Head of caudate nucleus (tissue), 42 donors: ENCODE measurements around the gene SORBS1.

ENCODE experiments used
- DNase-seq, 42 donors: peaks; one replicate each; pipeline versions ENCODE4 v3.0.0 to v3.0.0-alpha.2; 2020 to 2021; ENCODE audit warnings: mixed read lengths in 7 of 42
- intact Hi-C: fragments of 100-400 bp; cut with DNase I; formaldehyde crosslinking; loops from one replicate; pipeline ENCODE4 v1.15.0; 2022

Gene SORBS1

GRCh38 chr10:95525033-95525418 lies 36.1 kb downstream of the SORBS1 start:
- intact Hi-C loops = no loop called here
- DNase-seq = no peak

DNA sequence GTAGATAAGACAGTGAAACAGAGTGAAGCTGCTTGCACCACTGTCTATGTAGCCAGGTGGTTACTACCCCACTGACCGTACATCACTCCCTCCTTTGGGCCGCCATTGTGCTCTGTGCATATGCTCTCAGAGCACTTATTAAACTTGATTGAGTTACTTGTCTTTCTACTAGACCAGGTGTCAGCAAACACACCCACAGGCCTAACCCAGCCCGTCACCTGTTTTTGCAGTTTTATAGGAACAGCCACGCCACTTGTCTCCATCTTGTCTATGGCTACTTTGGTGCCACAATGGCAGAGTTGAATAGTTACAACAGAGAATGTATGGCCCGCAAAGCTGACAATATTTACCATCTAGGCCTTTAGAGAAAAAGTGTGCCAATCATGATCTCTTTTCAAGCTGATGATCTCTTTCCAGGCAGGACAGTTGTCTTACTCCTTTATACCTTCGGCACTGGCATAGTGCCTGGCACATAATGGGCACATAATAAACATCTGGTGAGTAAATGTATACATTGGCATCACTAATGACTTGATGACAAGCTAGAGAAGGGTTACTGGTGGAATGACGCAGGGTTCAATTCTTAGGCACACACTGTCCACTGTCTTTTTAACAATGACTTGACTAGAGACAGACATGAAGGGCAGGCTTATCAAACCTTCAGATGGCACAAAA lies 36.7 kb downstream of the SORBS1 start:
- DNase-seq = no peak
- intact Hi-C loops = no loop called here

GRCh38 chr10:95522117-95522516 lies 39.1 kb downstream of the SORBS1 start:
- DNase-seq = no peak
- intact Hi-C loops = no loop called here

DNA sequence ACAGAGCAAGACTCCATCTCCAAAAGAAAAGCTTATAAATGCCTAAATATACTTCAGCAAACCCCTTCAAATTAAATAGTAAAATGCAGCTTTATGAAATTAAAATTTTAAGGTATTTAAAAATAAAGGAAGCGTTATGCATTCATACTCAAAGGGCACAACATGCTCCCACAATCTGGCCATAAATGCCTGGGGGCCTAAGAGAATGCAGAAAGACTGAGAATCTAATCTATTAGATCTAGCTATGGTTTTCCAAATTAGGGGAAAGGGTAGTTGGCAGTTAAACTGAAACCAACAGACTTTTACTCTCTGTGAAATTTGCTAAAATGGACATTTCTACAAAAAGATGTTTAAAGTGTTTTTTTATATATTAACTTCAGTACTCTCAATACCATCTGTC lies 40.6 kb downstream of the SORBS1 start:
- no peak for DNase-seq
- intact Hi-C loops = no loop called here

- DNase-seq = peak in 5 of 42 donors; percentile 18 to 51 (median 41)
- intact Hi-C loops = loop anchor here (5.0 kb wide), 1 partner anchor 39 kb away; no protein-coding TSS in a partner anchor
Observed at GRCh38 chr10:95518455-95519452, 42.4 kb downstream of the SORBS1 start.

- intact Hi-C loops = loop anchor here (5.0 kb wide), 1 partner anchor 40 kb away; no protein-coding TSS in a partner anchor
- no peak for DNase-seq
Observed at GRCh38 chr10:95517536-95518454, 43.4 kb downstream of the SORBS1 start.

DNA sequence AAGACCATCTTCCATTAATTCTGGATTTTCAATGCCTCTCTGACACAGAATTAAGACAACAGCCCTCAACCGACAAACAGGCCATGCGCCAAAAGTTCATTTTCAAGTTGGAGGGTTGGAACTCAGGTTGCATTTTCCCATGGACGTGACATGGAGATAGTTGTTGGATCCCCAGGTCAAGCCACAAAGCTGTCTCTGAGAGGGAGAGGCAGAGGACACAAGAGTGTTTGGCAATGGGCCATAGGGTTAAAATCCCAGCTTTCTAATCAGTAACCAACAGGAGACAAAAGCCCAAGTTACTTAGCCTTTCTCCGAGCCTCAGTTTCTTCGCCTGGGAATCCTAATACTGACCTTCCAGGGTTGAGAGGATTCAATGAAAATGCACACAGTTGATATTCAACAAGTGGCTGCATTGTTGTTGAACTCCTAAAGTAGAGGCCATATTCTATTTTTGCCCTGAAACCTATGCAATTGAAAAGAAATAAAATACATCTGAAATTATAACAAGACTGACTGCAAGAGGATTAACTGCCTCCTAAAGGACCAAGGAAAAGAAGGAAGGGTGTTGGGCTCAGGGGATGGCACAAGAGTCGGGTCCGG lies 44.3 kb downstream of the SORBS1 start:
- no peak for DNase-seq
- intact Hi-C loops = loop anchor here (5.0 kb wide), 1 partner anchor 40 kb away; no protein-coding TSS in a partner anchor

- DNase-seq = peak in 33 of 42 donors; percentile 15 to 89 (median 64)
- intact Hi-C loops = no loop called here
Observed at GRCh38 chr10:95513941-95514392, 47.2 kb downstream of the SORBS1 start.

GRCh38 chr10:95513008-95513589 lies 48.1 kb downstream of the SORBS1 start:
- intact Hi-C loops = no loop called here
- DNase-seq = no peak

- DNase-seq = no peak
- intact Hi-C loops = no loop called here
Observed at GRCh38 chr10:95511314-95511713, 49.9 kb downstream of the SORBS1 start.

DNA sequence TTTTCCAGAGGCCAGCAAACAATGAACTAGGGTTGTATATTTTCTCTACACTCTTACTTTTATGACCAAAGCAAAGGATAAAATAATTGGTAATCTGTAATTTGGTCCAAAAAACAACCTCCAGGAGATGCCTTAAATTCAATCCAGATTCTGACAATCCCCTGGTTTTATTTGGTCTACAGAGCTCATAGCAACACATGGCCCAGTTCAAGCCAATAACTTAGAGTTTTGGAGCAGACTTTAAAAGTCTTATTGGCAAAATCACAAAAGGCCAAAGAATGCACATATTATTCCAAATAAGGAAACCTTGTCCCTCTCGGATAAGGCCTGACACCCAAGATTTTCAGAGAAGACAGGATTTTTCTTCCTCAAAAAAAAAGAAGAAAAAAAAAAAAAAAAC lies 51.9 kb downstream of the SORBS1 start:
- no peak for DNase-seq
- intact Hi-C loops = no loop called here

- no peak for DNase-seq
Observed at GRCh38 chr10:95508730-95509129, 52.4 kb downstream of the SORBS1 start.

DNA sequence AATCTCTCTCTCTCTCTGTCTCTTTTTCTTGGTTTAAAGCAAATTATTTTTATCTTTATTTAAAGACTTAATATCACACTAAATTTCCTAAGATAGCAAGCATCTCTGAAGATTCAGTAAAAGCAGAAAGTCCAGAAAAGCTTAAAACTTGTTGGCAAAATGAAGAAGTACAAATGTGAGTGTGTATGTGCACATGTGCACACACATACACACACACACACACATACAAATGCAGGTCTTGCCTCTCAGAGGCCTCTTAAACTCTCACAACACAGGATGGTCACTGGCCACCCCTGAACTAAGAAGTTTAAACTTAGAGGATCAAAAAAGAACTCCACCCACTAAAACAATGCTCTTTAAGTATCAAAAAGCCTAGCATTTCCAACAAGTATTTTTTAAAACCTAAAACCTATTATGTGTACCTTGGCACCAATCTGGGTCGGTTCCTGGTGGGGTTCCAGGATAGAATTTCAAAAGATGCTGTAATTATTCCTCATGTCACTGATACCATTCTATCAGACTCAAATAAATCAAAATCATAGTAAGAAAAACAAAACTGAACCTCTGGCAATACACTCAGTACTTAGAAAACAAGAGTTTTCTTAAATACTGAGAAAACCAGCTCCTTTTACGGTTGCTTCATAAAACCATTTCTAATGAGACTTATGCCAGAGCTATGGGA lies 55.0 kb downstream of the SORBS1 start:
- intact Hi-C loops = no loop called here
- DNase-seq = no peak

More at GRCh38 chr10:95508730-95509129, 52.4 kb downstream of the SORBS1 start:
- intact Hi-C loops = no loop called here

- DNase-seq = no peak
- intact Hi-C loops = no loop called here
Observed at GRCh38 chr10:95505641-95506040, 55.5 kb downstream of the SORBS1 start.

DNA sequence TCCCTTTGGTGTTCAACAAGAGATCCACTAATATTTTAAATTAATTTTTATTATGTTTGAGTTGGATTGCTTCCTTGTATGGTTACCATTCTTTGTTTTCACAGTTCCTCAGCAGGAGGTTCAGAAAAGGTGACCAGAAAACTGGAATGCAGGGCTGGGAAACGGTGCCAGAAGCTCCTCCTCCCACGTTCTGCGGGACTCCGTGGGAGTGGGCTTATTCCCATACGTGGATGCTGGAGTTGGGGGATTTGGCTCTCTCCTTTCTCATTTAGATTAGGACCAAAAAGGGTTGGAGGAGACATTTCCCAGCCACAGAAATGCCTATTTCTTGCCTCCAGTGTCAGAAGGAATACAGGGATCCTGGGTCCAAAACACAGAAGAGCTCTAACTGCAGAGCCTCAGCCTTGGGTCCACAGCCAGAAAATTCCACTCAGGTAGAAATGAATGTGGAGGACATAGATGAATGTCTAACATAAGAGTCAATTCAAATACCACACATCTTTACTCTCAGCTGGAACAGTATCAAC lies 56.0 kb downstream of the SORBS1 start:
- intact Hi-C loops = no loop called here
- no peak for DNase-seq

DNA sequence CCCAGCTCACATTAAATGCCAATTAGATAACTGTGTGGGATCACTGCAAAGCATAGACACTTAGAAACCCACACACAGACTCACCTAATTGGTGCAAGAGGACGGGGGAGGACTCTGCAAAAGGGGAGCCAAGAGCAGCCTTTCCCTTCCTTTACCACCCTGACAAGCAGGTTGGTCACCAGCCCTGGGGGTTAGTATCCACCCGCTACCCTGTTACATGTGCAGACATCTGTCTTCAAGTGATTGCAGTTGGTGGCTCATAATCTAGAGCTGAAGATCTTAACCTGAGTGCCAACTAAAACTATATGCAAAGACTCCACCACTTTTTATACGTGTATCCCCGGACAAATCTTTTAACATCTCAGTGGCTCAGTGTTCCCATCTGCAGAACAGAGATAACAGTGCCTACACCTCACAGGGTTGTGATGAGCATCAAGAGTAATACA lies 56.9 kb downstream of the SORBS1 start:
- peak in 21 of 42 donors; percentile 25 to 78 (median 48) for DNase-seq
- intact Hi-C loops = no loop called here

DNA sequence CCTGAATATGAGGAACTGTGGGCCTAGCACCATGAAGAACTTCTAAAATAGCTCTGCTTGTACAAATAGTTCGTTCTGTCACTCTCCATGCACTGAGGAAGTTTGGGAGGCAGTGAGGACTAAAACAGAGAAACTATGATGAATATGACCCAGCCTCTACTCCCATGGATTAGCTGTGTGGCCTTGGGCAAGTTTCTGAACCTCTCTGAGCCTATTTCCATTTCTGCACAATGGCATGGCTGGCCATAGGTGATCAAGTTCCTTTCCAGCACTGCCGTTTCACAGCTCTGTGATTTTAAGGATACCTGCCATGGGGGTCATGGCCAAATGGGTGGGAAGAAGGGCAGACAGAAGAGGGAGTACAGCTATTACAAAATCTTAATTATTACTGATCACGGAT lies 57.6 kb downstream of the SORBS1 start:
- DNase-seq = no peak
- intact Hi-C loops = no loop called here
